Body of pancreas (tissue), 4 donors: ENCODE measurements around the gene C19orf25.

Experiments
- CTCF ChIP-seq, 7 experiments: fragments of 450-650 bp in 4 of 7; fragments of 200-600 bp in 3 of 7; sonication (generic) in 3 of 7; IDR thresholded peaks; one replicate each; pipeline ENCODE4 v1.5.1; 2016 to 2019; ENCODE audit warnings: antibody characterized with exemption in 7 of 7
- POLR2A ChIP-seq, 3 donors: fragments of 450-650 bp; IDR thresholded peaks; one replicate each; pipeline ENCODE4 v1.6.1; 2016; ENCODE audit warnings: antibody characterized with exemption in 3 of 3, mild to moderate bottlenecking in 2 of 3

- TF ChIP-seq CTCF (IDR thresholded peaks at IDR 0.05), result no peak
- no peak for TF ChIP-seq POLR2A (IDR thresholded peaks at IDR 0.05)
Observed at GRCh38 chr19:1438933-1439354, 40.1 kb downstream of the C19orf25 start.
